GM12878 (cell line): ENCODE measurements around the gene R3HDM2. TPM values are rescaled to one million over a fixed set of nuclear protein-coding genes. Genes with fewer than 3 reads are reported as not detected.
A peak's percentile ranks its signal among the peaks of the same experiment; 100 is the strongest.

Experiments
- CBX5 ChIP-seq: sonication (generic); IDR thresholded peaks from 2 replicates; pipeline ENCODE4 v1.6.1; 2016; ENCODE audit warnings: low read depth, moderate library complexity, mild to moderate bottlenecking, inconsistent platforms
- ETV6 ChIP-seq, 2 experiments: fragments of 450-650 bp in 1 of 2; IDR thresholded peaks in 1 of 2; conservative IDR thresholded peaks in 1 of 2; 2 replicates each; pipeline ENCODE4 v1.6.1; 2014; ENCODE audit warnings: antibody characterized with exemption in 1 of 2, borderline replicate concordance in 1 of 2, low read depth in 1 of 2, mild to moderate bottlenecking in 1 of 2, moderate library complexity in 1 of 2
- HCFC1 ChIP-seq: fragments of 150-350 bp; IDR thresholded peaks from 2 replicates; pipeline ENCODE4 v1.6.1; 2014; ENCODE audit warnings: low read length
- KLF5 ChIP-seq: fragments of 450-650 bp; IDR thresholded peaks from 2 replicates; pipeline ENCODE4 v1.6.1; 2014; ENCODE audit warnings: mild to moderate bottlenecking; ENCODE audit not compliant: partially characterized antibody
- LARP7 ChIP-seq: fragments of 450-650 bp; IDR thresholded peaks from 2 replicates; pipeline ENCODE4 v1.6.1; 2017; ENCODE audit warnings: mild to moderate bottlenecking
- MTA3 ChIP-seq: IDR thresholded peaks from 2 replicates; pipeline ENCODE4 v1.6.1; 2012; ENCODE audit warnings: low read length, inconsistent platforms, borderline replicate concordance
- MXI1 ChIP-seq: fragments of 150-350 bp; IDR thresholded peaks from 2 replicates; pipeline ENCODE4 v1.6.1; 2011; ENCODE audit warnings: low read depth, mild to moderate bottlenecking, inconsistent platforms, low read length, improper control_type of control experiment
- NR2F1 ChIP-seq: fragments of 450-650 bp; conservative IDR thresholded peaks from 2 replicates; pipeline ENCODE4 v1.6.1; 2017; ENCODE audit warnings: mild to moderate bottlenecking
- PML ChIP-seq: IDR thresholded peaks from 2 replicates; pipeline ENCODE4 v1.6.1; 2012; ENCODE audit warnings: low read length, inconsistent platforms
- RELA ChIP-seq: fragments of 450-650 bp; IDR thresholded peaks from 2 replicates; pipeline ENCODE4 v1.8.0; 2014; ENCODE audit warnings: borderline replicate concordance; ENCODE audit not compliant: partially characterized antibody
- SMAD1 ChIP-seq: fragments of 450-650 bp; IDR thresholded peaks from 2 replicates; pipeline ENCODE4 v1.6.1; 2018; ENCODE audit warnings: mild to moderate bottlenecking, low read depth; ENCODE audit not compliant: partially characterized antibody
- STAT3 ChIP-seq: IDR thresholded peaks from 2 replicates; pipeline ENCODE4 v1.6.1; 2011; ENCODE audit warnings: low read depth, low read length, improper control_type of control experiment
- SUPT20H ChIP-seq: IDR thresholded peaks from 2 replicates; pipeline ENCODE4 v1.6.1; 2011; ENCODE audit warnings: low read depth, mild to moderate bottlenecking, low read length, moderate library complexity, borderline replicate concordance; ENCODE audit not compliant: control insufficient read depth
- TCF12 ChIP-seq: IDR thresholded peaks from 2 replicates; pipeline ENCODE4 v1.6.1; 2011; ENCODE audit warnings: low read depth, mild to moderate bottlenecking, low read length
- ZZZ3 ChIP-seq: IDR thresholded peaks from 2 replicates; pipeline ENCODE4 v1.6.1; 2011; ENCODE audit warnings: low read depth; ENCODE audit not compliant: control insufficient read depth, insufficient read length
- polyA plus RNA-seq, 11 experiments: library from polyadenylated mRNA; depleted of rRNA in 4 of 11; unstranded in 6 of 11; stranded (reverse) in 5 of 11; fragments of >200 nt; fragmentation: Nextera tagmentation in 4 of 11; fragmentation: Illumina TruSeq in 1 of 11; extraction: Ambion mirVana in 4 of 11; extraction: Trizol in 1 of 11; gene quantifications; 1 replicate in 1 of 11; 2 replicates in 10 of 11; pipeline versions ENCODE4 v1.2.1 to v1.2.3, GENCODE V29; 2011 to 2016; ENCODE audit warnings: inconsistent platforms in 2 of 11, missing spikeins in 2 of 11, low read depth in 1 of 11
- total RNA-seq, 4 experiments: library from RNA; depleted of rRNA in 3 of 4; stranded (reverse); fragments of >200 nt in 3 of 4; fragmentation: Illumina TruSeq in 1 of 4; extraction: Trizol in 1 of 4; gene quantifications; 2 replicates each; pipeline versions ENCODE4 v1.2.1 to v1.2.3, GENCODE V29; 2013 to 2021
- TF ChIP-seq, protein P1 (sequence below), 3 experiments: IDR thresholded peaks in 2 of 3; conservative IDR thresholded peaks in 1 of 3; 2 replicates each; pipeline ENCODE4 v1.5.1; 2011; ENCODE audit warnings: low read depth in 3 of 3, low read length in 3 of 3, mild to moderate bottlenecking in 3 of 3, control low read depth in 2 of 3, moderate library complexity in 2 of 3, inconsistent platforms in 1 of 3, mixed read lengths in 1 of 3; ENCODE audit not compliant: control insufficient read depth in 2 of 3, insufficient read depth in 1 of 3; ENCODE audit errors: extremely low read depth in 1 of 3
- TF ChIP-seq, protein P2 (sequence below): fragments of 450-650 bp; IDR thresholded peaks from 2 replicates; pipeline ENCODE4 v1.6.1; 2017; ENCODE audit warnings: mild to moderate bottlenecking, low read depth, inconsistent platforms; ENCODE audit not compliant: poor library complexity, severe bottlenecking
- TF ChIP-seq, protein P3 (sequence below): IDR thresholded peaks from 2 replicates; pipeline ENCODE4 v1.6.1; 2012; ENCODE audit warnings: improper control_type of control experiment, low read depth, low read length; ENCODE audit not compliant: insufficient replicate concordance

R3HDM2 gene
- total and polyA plus RNA-seq, 10 of the 15 experiments (the other 5 are each of a cell fraction or from before 2014, with no cell fraction given), result 4.6 to 26.1 (median 11.2) TPM

DNA sequence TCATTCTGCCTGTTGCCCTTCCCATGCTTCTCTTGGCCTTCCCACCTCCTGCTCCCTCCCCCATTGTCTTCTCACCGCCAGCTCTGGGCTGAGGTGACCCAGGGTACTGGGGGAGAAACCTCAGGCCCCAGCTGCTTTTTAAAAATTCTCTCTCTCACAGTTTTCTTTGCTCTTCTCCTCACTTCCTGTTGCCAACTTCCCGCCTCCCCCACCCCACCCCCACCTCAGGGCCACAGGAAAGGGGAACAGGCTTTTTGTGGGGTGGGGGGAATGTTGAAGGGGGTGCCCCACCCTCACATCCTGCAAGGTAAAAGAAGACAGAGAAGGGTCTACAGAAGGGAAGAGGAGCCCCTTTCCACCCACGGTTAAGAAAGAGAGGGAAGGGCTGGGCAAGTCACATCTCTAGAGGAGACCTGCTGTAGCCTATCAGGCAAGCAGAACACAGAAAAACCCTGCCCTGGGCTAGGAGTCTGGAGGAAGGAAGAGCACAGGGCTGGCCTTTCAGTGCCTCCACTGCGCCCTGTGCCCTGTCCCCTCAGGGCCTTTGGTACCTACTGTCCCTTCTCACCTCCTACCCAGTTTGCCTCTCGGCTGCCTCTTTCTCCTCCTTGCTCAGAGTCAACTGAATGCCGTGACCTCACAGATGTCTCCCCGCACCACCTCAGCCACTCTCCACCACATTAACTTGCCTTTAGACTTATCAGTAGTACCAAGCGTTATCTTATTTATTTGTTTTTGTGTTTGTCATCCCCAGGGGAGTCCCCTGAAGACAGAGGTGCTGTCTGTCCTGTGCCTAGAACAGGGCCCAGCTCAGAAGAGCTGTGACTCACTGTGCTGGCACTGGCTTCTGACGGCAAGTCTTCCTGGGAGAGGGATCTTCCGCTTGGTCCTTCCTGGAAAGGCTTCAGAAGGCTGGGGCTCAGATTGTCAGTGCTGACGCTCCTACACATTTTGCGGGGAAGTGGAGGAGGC is 47.2 kb upstream of the R3HDM2 start (continued):
- TF ChIP-seq, protein P1, sequence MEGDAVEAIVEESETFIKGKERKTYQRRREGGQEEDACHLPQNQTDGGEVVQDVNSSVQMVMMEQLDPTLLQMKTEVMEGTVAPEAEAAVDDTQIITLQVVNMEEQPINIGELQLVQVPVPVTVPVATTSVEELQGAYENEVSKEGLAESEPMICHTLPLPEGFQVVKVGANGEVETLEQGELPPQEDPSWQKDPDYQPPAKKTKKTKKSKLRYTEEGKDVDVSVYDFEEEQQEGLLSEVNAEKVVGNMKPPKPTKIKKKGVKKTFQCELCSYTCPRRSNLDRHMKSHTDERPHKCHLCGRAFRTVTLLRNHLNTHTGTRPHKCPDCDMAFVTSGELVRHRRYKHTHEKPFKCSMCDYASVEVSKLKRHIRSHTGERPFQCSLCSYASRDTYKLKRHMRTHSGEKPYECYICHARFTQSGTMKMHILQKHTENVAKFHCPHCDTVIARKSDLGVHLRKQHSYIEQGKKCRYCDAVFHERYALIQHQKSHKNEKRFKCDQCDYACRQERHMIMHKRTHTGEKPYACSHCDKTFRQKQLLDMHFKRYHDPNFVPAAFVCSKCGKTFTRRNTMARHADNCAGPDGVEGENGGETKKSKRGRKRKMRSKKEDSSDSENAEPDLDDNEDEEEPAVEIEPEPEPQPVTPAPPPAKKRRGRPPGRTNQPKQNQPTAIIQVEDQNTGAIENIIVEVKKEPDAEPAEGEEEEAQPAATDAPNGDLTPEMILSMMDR (IDR thresholded peaks at IDR 0.05 in 2 of 3, conservative IDR thresholded peaks at IDR 0.05 in 1 of 3; ENCODE audit: control insufficient read depth in 2 of 3, extremely low read depth in 1 of 3, insufficient read depth in 1 of 3, low read depth in 3 of 3, low read length in 3 of 3), result no peak
- no peak for TF ChIP-seq ZZZ3
- TF ChIP-seq, protein P2, sequence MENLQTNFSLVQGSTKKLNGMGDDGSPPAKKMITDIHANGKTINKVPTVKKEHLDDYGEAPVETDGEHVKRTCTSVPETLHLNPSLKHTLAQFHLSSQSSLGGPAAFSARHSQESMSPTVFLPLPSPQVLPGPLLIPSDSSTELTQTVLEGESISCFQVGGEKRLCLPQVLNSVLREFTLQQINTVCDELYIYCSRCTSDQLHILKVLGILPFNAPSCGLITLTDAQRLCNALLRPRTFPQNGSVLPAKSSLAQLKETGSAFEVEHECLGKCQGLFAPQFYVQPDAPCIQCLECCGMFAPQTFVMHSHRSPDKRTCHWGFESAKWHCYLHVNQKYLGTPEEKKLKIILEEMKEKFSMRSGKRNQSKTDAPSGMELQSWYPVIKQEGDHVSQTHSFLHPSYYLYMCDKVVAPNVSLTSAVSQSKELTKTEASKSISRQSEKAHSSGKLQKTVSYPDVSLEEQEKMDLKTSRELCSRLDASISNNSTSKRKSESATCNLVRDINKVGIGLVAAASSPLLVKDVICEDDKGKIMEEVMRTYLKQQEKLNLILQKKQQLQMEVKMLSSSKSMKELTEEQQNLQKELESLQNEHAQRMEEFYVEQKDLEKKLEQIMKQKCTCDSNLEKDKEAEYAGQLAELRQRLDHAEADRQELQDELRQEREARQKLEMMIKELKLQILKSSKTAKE, result no peak
- TF ChIP-seq RELA, result no peak
- peak; percentile 28; the same call in 1 of the 2 replicates for TF ChIP-seq NR2F1
- no peak for TF ChIP-seq LARP7
- TF ChIP-seq MXI1, result no peak
- TF ChIP-seq STAT3, result no peak
- TF ChIP-seq ETV6 (conservative IDR thresholded peaks at IDR 0.05 in 1 of 2, IDR thresholded peaks at IDR 0.05 in 1 of 2; ENCODE audit: borderline replicate concordance in 1 of 2, low read depth in 1 of 2), result no peak
- no peak for TF ChIP-seq MTA3
- no peak for TF ChIP-seq TCF12
- TF ChIP-seq, protein P3, sequence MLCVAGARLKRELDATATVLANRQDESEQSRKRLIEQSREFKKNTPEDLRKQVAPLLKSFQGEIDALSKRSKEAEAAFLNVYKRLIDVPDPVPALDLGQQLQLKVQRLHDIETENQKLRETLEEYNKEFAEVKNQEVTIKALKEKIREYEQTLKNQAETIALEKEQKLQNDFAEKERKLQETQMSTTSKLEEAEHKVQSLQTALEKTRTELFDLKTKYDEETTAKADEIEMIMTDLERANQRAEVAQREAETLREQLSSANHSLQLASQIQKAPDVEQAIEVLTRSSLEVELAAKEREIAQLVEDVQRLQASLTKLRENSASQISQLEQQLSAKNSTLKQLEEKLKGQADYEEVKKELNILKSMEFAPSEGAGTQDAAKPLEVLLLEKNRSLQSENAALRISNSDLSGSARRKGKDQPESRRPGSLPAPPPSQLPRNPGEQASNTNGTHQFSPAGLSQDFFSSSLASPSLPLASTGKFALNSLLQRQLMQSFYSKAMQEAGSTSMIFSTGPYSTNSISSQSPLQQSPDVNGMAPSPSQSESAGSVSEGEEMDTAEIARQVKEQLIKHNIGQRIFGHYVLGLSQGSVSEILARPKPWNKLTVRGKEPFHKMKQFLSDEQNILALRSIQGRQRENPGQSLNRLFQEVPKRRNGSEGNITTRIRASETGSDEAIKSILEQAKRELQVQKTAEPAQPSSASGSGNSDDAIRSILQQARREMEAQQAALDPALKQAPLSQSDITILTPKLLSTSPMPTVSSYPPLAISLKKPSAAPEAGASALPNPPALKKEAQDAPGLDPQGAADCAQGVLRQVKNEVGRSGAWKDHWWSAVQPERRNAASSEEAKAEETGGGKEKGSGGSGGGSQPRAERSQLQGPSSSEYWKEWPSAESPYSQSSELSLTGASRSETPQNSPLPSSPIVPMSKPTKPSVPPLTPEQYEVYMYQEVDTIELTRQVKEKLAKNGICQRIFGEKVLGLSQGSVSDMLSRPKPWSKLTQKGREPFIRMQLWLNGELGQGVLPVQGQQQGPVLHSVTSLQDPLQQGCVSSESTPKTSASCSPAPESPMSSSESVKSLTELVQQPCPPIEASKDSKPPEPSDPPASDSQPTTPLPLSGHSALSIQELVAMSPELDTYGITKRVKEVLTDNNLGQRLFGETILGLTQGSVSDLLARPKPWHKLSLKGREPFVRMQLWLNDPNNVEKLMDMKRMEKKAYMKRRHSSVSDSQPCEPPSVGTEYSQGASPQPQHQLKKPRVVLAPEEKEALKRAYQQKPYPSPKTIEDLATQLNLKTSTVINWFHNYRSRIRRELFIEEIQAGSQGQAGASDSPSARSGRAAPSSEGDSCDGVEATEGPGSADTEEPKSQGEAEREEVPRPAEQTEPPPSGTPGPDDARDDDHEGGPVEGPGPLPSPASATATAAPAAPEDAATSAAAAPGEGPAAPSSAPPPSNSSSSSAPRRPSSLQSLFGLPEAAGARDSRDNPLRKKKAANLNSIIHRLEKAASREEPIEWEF, result no peak
- TF ChIP-seq KLF5, result peak; percentile 12
- no peak for TF ChIP-seq CBX5
- TF ChIP-seq HCFC1, result no peak
- TF ChIP-seq SUPT20H, result no peak
- no peak for TF ChIP-seq SMAD1
- TF ChIP-seq PML, result no peak; the same call in 1 of the 2 replicates
